DND-41 (cell line): ENCODE results near the gene NR3C1.

Experiments
- ATAC-seq: fragments of 200-7000 bp; cut with Tn5 transposase; 3 replicates; pipeline ENCODE4 v1.9.1; 2021; ENCODE audit warnings: low read depth; ENCODE audit not compliant: insufficient read depth
- DNase-seq: peaks from one replicate; pipeline ENCODE4 v3.0.0-alpha.2; 2020
- H2AFZ ChIP-seq: 2 replicates; pipeline ENCODE4 v1.6.0; 2012; ENCODE audit warnings: low read depth, low read length
- H3K27ac ChIP-seq: 2 replicates; pipeline ENCODE4 v1.5.1; 2012; ENCODE audit warnings: low read length, inconsistent platforms
- H3K27me3 ChIP-seq: fragments of 200-600 bp; sonication (generic); 2 replicates; pipeline ENCODE4 v1.6.0; 2012; ENCODE audit warnings: low read length, mild to moderate bottlenecking, inconsistent platforms; ENCODE audit not compliant: insufficient read depth, poor library complexity
- H3K36me3 ChIP-seq: 2 replicates; pipeline ENCODE4 v1.5.1; 2012; ENCODE audit warnings: low read length, inconsistent platforms; ENCODE audit not compliant: insufficient read depth
- H3K4me1 ChIP-seq: 2 replicates; pipeline ENCODE4 v1.5.1; 2012; ENCODE audit warnings: mild to moderate bottlenecking, low read length; ENCODE audit not compliant: insufficient read depth
- H3K4me2 ChIP-seq: 2 replicates; pipeline ENCODE4 v1.6.0; 2012; ENCODE audit warnings: mild to moderate bottlenecking, moderate library complexity, low read length, inconsistent platforms; ENCODE audit not compliant: insufficient read depth
- H3K4me3 ChIP-seq, 2 experiments: fragments of 200-600 bp in 1 of 2; shearing (Covaris generic) in 1 of 2; 2 replicates each; pipeline ENCODE4 v1.5.1; 2012 to 2016; ENCODE audit warnings: inconsistent platforms in 2 of 2, low read length in 2 of 2, mild to moderate bottlenecking in 2 of 2, low read depth in 1 of 2, moderate library complexity in 1 of 2
- H3K79me2 ChIP-seq: 2 replicates; pipeline ENCODE4 v1.6.0; 2012; ENCODE audit warnings: low read length, inconsistent platforms; ENCODE audit not compliant: insufficient read depth
- H3K9ac ChIP-seq: 2 replicates; pipeline ENCODE4 v1.6.0; 2012; ENCODE audit warnings: low read depth, mild to moderate bottlenecking, inconsistent platforms, low read length, moderate library complexity
- H3K9me3 ChIP-seq: 2 replicates; pipeline ENCODE4 v1.5.1; 2012; ENCODE audit warnings: low read length, moderate library complexity, mild to moderate bottlenecking, inconsistent platforms; ENCODE audit not compliant: insufficient read depth, severe bottlenecking
- H4K20me1 ChIP-seq: 2 replicates; pipeline ENCODE4 v1.6.0; 2012; ENCODE audit warnings: low read length; ENCODE audit not compliant: insufficient read depth
- EZH2 ChIP-seq: IDR thresholded peaks from 3 replicates; pipeline ENCODE4 v1.6.1; 2012; ENCODE audit warnings: borderline replicate concordance, low read depth, mild to moderate bottlenecking, moderate library complexity, low read length, inconsistent platforms; ENCODE audit not compliant: severe bottlenecking
- TF ChIP-seq, protein P1 (sequence below): IDR thresholded peaks from 2 replicates; pipeline ENCODE4 v1.5.1; 2012; ENCODE audit warnings: borderline replicate concordance, low read length, moderate library complexity, mild to moderate bottlenecking; ENCODE audit not compliant: poor library complexity, severe bottlenecking; ENCODE audit errors: extremely low read depth

The NR3C1 gene

DNA sequence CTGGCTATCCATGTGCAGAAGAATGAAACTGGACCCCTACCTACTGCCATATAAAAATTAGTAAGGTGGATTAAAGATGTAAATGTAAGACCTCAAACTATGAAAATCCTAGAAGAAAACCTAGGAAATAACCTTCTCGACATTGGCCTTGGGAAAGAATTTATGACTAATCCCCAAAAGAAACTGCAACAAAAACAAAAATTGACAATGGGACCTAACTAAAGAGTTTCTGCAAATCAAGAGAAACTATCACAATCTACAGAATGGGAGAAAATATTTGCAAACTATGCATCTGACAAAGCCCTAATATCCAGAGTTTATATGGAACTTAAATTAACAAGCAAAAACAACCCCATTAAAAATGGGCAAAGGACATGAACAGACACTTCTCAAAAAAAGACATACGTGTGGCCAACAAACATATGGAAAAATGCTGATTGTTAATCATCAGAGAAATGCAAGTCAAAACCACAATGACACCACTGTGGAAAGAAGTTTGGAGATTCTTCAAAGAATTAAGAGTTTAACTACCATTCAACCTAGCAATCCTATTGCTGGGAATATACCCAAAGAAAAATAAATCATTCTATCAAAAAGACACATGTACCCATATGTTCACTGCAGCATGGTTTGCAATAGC, 98.5 kb downstream of the NR3C1 start:
- Histone ChIP-seq H4K20me1 (peaks cover 3% of the 10 kb centered on the region; the same call in 1 of the 2 replicates), H3K4me2 (no peak overlapping the region), H3K4me1 (no peaks in the 10 kb centered on the region), H3K79me2 (peaks cover 89% of the 10 kb centered on the region), H3K36me3 (peaks cover 91% of the 10 kb centered on the region), H3K27ac (no peak overlapping the region), H3K9ac (no peak overlapping the region), H2AFZ (no peak overlapping the region), H3K27me3 (no peaks in the 10 kb centered on the region), H3K4me3 (no peak overlapping the region), H3K9me3 (no peaks in the 10 kb centered on the region)
- TF ChIP-seq, protein P1, sequence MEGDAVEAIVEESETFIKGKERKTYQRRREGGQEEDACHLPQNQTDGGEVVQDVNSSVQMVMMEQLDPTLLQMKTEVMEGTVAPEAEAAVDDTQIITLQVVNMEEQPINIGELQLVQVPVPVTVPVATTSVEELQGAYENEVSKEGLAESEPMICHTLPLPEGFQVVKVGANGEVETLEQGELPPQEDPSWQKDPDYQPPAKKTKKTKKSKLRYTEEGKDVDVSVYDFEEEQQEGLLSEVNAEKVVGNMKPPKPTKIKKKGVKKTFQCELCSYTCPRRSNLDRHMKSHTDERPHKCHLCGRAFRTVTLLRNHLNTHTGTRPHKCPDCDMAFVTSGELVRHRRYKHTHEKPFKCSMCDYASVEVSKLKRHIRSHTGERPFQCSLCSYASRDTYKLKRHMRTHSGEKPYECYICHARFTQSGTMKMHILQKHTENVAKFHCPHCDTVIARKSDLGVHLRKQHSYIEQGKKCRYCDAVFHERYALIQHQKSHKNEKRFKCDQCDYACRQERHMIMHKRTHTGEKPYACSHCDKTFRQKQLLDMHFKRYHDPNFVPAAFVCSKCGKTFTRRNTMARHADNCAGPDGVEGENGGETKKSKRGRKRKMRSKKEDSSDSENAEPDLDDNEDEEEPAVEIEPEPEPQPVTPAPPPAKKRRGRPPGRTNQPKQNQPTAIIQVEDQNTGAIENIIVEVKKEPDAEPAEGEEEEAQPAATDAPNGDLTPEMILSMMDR, result no peak
- TF ChIP-seq EZH2, result no peak
- DNase-seq (no peak), ATAC-seq (no peak)

DNA sequence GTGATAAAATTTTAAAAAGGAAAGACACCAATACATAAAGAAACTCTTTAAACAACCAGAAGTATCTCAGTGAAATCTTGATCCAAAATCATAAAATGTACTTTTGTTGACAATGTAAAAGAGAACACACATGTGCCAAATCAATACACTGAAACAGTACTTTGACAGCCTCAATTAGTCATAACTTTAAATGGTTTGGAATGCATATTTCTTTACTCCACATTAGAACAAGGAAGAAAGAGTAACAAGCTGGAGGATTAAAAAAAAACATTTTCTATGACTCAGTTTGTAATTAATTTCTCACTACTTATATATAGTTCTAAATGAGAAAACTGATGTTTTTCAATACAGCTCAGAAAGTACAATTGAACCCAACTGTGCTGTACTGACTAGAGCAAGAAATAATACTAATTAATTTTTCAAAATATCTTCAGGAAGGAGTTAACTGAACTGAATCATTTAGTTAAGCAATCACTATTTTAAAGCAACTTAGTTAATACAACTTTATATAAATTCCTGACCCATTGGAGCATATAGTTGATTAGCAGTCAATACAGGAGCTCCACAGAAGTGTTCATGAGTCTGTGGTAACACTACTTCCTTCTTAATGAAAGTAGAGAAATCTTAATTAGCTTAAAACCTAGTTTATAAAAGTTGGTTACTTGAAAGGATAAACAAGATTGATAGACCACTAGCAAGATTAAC, 101.0 kb downstream of the NR3C1 start:
- DNase-seq (no peak), ATAC-seq (no peak)
- Histone ChIP-seq H3K27ac (no peak overlapping the region), H3K9ac (no peak overlapping the region), H3K9me3 (no peaks in the 10 kb centered on the region), H4K20me1 (peaks cover 3% of the 10 kb centered on the region; the same call in 1 of the 2 replicates), H3K4me3 (no peak overlapping the region), H3K36me3 (peaks cover 91% of the 10 kb centered on the region), H3K4me2 (no peak overlapping the region), H2AFZ (no peak overlapping the region), H3K4me1 (no peaks in the 10 kb centered on the region), H3K79me2 (peaks cover 73% of the 10 kb centered on the region), H3K27me3 (no peaks in the 10 kb centered on the region)
- no peak for TF ChIP-seq EZH2
- TF ChIP-seq, protein P1, result no peak

DNA sequence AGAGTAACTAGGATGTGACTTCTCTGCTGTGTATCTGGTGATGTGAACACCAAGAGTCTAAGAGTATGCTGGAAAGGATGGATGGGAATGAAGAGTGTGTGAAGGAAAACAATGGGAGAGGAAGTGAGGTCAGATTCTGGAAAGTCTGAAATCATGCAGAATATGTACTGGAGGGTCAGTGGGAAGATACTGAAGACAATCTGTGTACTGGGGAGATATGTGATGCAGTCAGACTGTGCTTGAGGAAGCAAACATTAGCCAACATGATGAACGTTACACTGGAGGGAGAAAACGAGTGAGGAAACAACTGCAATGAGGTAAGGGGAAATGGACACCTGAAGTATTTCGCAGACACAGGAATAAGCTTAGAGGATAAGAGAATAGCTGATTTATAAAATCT, 105.7 kb downstream of the NR3C1 start:
- no peaks in the 10 kb centered on the region for H3K27me3 ChIP-seq
- H3K9ac ChIP-seq, result no peak overlapping the region
- no peak overlapping the region for H3K4me2 ChIP-seq
- peaks cover 99% of the 10 kb centered on the region for H3K36me3 ChIP-seq
- H2AFZ ChIP-seq, result no peak overlapping the region
- H3K4me3 ChIP-seq, result no peak overlapping the region
- peaks cover 31% of the 10 kb centered on the region for H3K79me2 ChIP-seq
- DNase-seq (no peak), ATAC-seq (no peak)
- H3K9me3 ChIP-seq, result no peaks in the 10 kb centered on the region
- TF ChIP-seq, protein P1, result no peak
- no peak for TF ChIP-seq EZH2
- H3K27ac ChIP-seq, result no peak overlapping the region
- H4K20me1 ChIP-seq, result no peaks in the 10 kb centered on the region; the same call in 1 of the 2 replicates
- no peaks in the 10 kb centered on the region for H3K4me1 ChIP-seq
